HG02763 (cell line): ENCODE measurements around the gene GAS7.

ENCODE experiments used
- ATAC-seq: cut with Tn5 transposase; IDR thresholded peaks from one replicate; pipeline ENCODE4 v1.9.1; 2021; ENCODE audit warnings: mild to moderate bottlenecking, moderate library complexity; ENCODE audit not compliant: unreplicated experiment

The GAS7 gene

DNA sequence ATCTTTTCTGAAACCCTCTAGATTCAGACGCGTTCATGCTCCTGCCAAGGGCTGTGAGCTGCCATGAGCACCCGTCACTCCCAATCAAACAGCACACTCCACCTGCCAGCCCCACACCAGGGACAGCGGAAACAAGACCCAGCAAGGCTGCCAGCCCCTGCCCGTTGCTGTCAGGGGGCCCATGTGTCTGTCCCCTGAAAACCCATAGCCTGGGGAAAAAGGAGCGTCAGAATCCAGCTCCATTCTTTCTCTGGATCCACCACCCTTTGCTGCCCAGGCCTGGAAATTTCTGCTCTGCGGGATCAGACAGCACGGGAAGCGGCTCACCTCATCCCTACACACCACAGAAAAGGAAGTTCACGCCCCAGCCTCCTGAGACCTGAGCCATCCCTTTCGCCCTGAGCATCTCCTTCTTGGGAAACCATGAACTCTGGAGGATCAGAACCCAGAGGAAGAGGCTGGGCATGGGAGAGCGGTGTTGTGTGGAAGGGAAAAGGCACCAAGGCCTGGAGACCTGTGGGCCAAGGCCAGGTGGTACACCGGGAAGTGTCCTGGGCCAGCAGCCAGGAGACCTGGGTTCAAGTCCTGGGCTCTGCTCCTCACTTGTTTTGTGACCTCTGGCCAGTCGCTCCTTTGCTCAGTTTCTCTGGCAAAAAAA lies 241.8 kb downstream of the GAS7 start:
- no peak for ATAC-seq

DNA sequence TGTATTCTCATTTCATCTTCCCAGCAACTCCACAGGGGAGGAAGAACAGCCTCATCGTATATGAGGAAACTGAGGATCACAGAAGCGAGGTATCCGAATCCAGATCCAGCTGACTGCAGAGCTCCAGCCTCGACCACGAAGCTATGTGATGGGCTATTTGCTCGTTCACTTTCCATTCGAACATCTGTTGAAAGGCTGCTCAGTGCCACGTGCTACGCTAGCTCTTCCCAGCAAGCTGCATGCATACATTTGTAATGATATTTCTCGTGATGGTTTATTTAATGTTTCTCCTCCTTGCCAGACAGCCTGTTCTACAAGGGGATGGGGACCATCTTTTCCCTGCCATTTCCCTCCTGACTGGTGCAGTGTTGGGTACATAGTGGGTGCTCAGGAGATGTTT lies 244.9 kb downstream of the GAS7 start:
- no peak for ATAC-seq

DNA sequence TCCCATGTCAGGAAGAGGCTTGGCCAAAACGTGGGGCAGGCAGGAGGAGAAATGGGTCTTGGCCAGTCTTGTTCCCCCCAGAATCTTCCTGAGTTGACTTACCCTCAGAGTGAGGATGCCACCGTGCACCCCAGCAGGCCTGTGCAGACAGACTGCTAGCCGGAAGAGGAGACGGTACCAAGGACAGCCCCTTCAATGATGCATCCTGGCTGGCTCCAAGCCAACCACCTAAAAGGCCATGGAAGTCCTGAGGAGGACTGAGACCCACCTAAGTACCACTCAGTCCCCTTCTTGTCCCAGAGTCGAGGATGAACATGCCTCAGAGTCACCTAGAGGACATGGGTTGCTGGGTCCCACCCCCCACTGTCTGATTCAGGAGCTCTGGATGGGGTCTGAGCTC lies 246.6 kb downstream of the GAS7 start:
- ATAC-seq = no peak

DNA sequence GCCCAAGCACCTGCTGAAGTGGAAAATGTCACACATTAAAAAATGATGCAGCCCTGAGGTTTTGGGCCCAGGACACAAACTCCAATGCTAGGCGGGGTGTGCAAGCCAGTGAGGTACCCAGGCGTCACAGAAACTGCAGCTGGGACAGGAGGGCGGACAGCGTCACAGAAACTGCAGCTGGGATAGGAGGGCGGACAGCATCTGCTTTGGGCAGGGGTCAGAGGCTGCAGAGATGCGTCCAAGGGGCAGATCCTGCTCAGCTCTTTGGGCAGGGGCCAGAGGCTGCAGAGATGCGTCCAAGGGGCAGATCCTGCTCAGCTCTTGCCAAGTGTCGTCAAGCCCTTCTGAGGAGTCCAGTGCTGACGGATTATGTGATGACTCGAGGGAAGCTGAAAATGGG lies 249.5 kb downstream of the GAS7 start:
- no peak for ATAC-seq

GRCh38 chr17:9944704-9945103 lies 253.7 kb downstream of the GAS7 start:
- no peak for ATAC-seq

- ATAC-seq = no peak
Measured at GRCh38 chr17:9943343-9943742, 255.1 kb downstream of the GAS7 start.

DNA sequence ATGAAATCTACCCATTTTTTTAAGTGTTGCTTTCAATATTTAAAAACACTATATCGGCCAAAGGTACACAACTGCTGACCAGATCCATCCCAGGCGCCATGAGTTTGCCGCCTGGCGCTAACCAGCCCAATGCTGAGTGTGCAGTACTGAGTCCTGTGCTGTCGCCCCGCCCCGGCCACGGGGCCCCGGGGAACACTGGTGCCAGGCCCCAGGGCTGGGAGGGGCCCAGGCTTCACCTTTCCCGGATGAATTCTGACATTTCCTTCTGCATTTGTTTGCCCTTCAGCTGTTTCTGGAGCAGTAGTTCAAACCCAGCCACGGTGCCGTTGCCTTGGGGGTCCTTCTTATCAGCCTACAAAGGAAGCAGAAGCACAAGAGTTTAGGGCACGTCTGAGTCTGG lies 255.5 kb downstream of the GAS7 start:
- no peak for ATAC-seq

DNA sequence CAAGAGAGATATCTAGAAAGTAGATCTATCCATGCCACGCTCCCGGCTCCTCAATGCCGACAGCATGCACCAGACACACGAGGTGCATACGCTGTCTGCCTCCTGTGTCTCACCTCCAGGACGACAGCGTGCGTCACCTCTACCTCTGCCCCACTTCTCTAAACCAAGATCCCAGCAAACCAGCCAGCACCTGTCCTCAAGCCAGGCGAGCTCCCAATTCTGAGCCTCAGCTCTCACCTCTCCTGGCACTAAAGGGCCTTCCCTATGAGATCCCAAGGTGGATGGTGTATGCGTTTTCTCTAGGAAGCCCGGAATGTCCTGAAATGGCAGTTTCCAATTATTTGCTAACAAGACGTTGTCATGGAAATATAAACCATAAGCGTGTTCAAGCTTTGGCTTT lies 257.1 kb downstream of the GAS7 start:
- no peak for ATAC-seq

- no peak for ATAC-seq
Measured at GRCh38 chr17:9940841-9941240, 257.6 kb downstream of the GAS7 start.

- no peak for ATAC-seq
Measured at GRCh38 chr17:9938764-9939163, 259.6 kb downstream of the GAS7 start.

- ATAC-seq = no peak
Measured at GRCh38 chr17:9937901-9938300, 260.5 kb downstream of the GAS7 start.

DNA sequence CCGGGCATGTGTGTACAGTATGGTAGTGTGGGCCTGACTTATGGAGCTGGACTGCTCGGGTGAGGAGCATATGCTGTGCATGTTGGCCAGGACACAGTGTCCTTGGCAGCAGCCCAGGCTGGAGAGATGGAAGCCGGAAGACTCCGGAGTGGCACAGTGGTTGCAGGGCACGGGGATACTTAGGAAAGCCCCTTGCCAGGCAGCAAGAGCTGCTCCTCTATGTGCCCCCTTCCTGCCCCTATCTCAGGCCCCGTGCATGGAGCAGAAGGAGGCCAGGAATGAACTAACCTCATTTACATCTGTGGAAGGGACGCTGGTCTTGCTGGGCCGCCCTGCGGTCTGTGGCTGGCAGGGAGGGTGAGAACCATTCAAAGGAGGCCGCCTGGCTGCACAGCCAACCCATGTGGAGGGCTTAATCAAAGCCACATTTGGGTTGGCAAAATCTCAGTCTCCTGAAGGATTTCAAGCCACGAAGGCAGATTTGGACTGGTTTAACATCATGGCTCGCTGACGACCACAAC lies 261.1 kb downstream of the GAS7 start:
- no peak for ATAC-seq

GRCh38 chr17:9936095-9936494 lies 262.3 kb downstream of the GAS7 start:
- no peak for ATAC-seq

GRCh38 chr17:9935408-9935807 lies 263.0 kb downstream of the GAS7 start:
- ATAC-seq = no peak

GRCh38 chr17:9934331-9934730 lies 264.1 kb downstream of the GAS7 start:
- ATAC-seq = no peak

DNA sequence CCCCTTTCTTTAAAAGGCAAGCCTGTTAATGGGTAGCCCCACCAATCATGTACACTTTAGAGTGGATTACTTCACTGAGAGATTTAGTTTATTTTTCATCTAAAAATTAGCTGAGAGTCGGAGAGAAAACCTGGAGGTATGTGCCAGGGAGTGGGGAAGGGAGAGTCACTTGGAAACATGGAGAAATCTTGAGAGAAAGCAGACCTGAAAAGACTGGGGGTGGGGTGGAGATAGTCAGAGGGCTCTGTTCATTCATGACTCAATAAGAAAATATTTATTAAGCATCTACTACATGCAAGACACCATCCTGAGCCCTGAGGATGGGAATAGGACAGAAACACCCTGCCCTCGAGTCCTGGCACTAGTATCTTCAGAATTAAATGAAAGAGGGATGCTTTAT lies 265.9 kb downstream of the GAS7 start:
- no peak for ATAC-seq

- no peak for ATAC-seq
Measured at GRCh38 chr17:9931144-9931741, 267.2 kb downstream of the GAS7 start.

DNA sequence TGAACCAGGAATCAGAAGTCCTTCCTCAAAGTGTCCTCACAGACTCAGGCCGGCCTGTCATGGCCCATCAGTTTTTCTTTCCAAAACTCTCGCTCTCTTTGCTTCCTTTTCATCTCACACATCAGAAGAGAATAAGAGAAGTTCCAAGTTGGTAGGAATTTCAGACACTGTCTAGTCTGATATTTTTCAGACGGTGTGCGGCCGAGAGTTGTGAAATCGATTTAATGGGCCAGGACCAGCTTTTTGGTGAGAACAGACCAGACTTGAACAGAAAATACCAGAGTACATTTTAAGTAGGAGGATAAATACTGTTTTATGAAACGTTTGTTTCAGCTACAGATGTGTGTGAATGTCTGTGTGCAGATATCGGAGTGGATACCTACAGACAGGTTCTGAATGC lies 268.5 kb downstream of the GAS7 start:
- no peak for ATAC-seq

DNA sequence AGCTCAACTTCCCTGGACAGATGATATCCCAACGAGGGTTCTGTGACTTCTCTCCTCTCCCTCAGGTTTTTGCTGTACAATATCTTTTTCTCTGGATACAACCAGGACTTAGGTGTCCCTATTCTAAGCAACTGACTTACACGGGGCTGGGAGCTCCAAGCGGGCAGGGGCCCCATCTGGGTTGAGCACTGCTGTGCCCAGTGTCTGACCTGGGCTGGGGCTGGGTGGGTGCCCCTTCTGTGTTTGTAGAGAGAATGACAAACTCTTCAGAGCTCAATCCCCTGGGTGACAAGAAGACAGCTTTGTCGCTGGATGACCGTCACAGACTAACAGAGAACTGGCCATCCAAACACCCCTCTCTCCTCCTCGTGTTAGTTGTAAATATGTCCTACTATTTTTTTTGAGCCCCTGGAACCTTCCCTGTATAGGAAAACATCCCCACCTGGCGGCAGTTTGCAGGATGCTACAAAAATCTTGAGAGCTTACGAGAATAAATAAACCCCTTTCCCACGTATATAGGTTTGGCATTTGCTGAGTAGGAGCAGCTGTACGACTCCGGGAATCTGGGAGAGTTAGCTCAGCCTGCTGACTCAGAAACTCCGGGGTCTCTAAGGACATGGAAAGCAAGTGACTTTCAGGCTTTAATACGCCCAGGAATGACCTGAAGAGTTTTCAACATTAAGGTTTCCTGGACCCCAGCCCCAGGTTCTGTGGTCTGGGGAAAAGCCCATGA lies 269.6 kb downstream of the GAS7 start:
- no peak for ATAC-seq

DNA sequence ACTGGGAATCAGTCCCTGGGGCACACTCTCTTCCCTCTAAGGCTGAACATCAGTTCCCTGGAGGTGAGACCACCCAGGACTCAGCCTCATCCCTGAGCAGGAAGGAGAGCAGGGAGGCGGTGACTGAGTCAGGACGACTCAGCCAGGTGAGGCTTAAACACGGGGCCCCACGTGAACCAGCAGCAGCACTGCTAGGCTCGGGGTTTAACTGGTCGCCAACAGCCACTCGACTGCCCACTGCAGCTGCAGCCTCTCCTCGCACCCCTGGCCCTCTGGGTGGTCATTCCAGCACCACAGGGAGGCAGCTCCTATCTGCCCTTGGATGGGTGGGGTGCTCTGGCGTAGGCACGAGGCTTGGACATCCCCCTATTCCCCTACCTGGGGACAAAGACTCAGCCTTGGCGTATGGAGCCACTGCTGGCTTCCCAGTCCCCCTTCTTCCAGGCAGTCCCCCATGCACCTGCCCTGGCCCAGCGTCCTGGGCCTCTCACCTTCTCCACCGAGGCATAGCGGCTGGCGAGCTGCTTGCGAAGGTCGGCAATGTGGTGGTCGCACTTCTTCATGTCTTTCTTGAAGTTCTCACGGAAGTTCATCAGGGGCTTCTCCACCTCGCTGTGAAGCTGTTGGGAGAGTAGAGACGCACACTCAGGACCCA lies 272.1 kb downstream of the GAS7 start:
- no peak for ATAC-seq

DNA sequence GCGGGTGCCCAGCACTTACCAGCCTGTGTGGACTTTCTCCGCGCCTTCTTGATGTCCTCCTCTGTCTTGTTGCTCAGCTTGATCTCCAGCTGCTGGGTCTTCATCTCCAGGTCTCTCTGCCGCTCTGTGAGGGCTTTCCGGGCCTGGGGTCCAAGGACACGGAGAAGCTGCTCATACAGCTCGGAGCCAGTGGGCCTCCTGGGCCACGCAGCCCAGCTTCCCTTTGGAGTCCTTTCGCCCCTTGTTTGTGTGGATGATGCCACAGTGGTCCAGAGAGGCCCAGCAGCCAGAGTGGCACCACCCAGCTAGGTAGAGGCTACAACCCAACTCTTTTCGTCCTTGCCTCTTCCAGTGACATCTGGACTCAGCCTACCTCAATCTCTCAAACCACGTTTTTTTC lies 272.9 kb downstream of the GAS7 start:
- ATAC-seq = no peak

GRCh38 chr17:9924735-9925191 lies 273.6 kb downstream of the GAS7 start:
- ATAC-seq = no peak
